C4-2B (cell line): Measurements from ENCODE around the gene KIF19.

Experiments
- CTCF ChIP-seq: fragments of 450-650 bp; conservative IDR thresholded peaks from 2 replicates; pipeline ENCODE4 v1.5.1; 2017; ENCODE audit warnings: mild to moderate bottlenecking
- ZFX ChIP-seq: fragments of 450-650 bp; IDR thresholded peaks from 2 replicates; pipeline ENCODE4 v1.6.1; 2017

- TF ChIP-seq CTCF (peak; percentile 88), ZFX (no peak)
Measured at GRCh38 chr17:74354123-74354522, 28.1 kb downstream of the KIF19 start.
